A673 (cell line): ENCODE data around the gene ZDHHC7. TPM values are rescaled to one million over a fixed set of nuclear protein-coding genes. Genes with fewer than 3 reads are reported as not detected.
"Not testable (repeated sequence)": the region's sequence is repeated elsewhere in the genome, so short reads cannot be mapped to it uniquely, and the experiment has no call there.

Experiments
- BruUV-seq: library from RNA; stranded (reverse); fragments of 400-500 nt; replicated peaks from 2 replicates; lab custom pipeline; 2021; lab: Mats Ljungman, UMichigan
- CTCF ChIA-PET: fragments of 300-600 bp; sonication (Branson Sonifier 250); formaldehyde crosslinking; loops from one replicate; lab custom pipeline; 2022; ENCODE audit warnings: antibody characterized with exemption; lab: Charles Lee
- POLR2A ChIA-PET: fragments of 300-600 bp; sonication (Branson Sonifier 250); formaldehyde crosslinking; loops from one replicate; lab custom pipeline; 2022; ENCODE audit warnings: antibody characterized with exemption; ENCODE audit not compliant: low non-redundant PET; lab: Charles Lee
- DNase-seq: peaks from one replicate; pipeline ENCODE4 v3.0.0-alpha.2; 2015; ENCODE audit warnings: low spot score
- H3K27ac ChIP-seq: fragments of 200-600 bp; sonication (generic); 2 replicates; pipeline ENCODE4 v1.5.1; 2016; ENCODE audit warnings: mixed run types, low read depth, mild to moderate bottlenecking, mixed read lengths, antibody characterized with exemption, low read length; ENCODE audit not compliant: poor library complexity, severe bottlenecking
- H3K27me3 ChIP-seq: fragments of 200-600 bp; sonication (generic); replicated peaks from 2 replicates; pipeline ENCODE4 v1.6.1; 2017; ENCODE audit warnings: mixed run types, low read depth, mild to moderate bottlenecking, mixed read lengths, antibody characterized with exemption, low read length; ENCODE audit not compliant: insufficient read depth, poor library complexity
- H3K36me3 ChIP-seq: fragments of 200-600 bp; sonication (generic); 2 replicates; pipeline ENCODE4 v1.6.1; 2016; ENCODE audit warnings: mixed run types, mild to moderate bottlenecking, mixed read lengths, antibody characterized with exemption, low read length; ENCODE audit not compliant: insufficient read depth, poor library complexity, severe bottlenecking
- H3K4me1 ChIP-seq: fragments of 200-600 bp; sonication (generic); 2 replicates; pipeline ENCODE4 v1.6.1; 2017; ENCODE audit warnings: mixed run types, mild to moderate bottlenecking, mixed read lengths, antibody characterized with exemption, low read length; ENCODE audit not compliant: insufficient read depth, poor library complexity, severe bottlenecking
- H3K4me3 ChIP-seq: fragments of 200-600 bp; sonication (generic); 2 replicates; pipeline ENCODE4 v1.5.1; 2016; ENCODE audit warnings: low read depth, mixed run types, mild to moderate bottlenecking, mixed read lengths, low read length; ENCODE audit not compliant: poor library complexity, severe bottlenecking
- H3K9me3 ChIP-seq: fragments of 200-600 bp; sonication (generic); 2 replicates; pipeline ENCODE4 v1.6.1; 2016; ENCODE audit warnings: mixed run types, low read depth, mild to moderate bottlenecking, mixed read lengths, antibody characterized with exemption, low read length; ENCODE audit not compliant: poor library complexity, severe bottlenecking
- CTCF ChIP-seq: fragments of 300-800, 200-600 bp; sonication (generic); conservative IDR thresholded peaks from 2 replicates; pipeline ENCODE4 v1.5.1; 2017; ENCODE audit warnings: low read depth, mild to moderate bottlenecking, antibody characterized with exemption, low read length, moderate library complexity, mixed read lengths
- EZH2 ChIP-seq: fragments of 200-600 bp; sonication (generic); IDR thresholded peaks from 2 replicates; pipeline ENCODE4 v1.6.1; 2017; ENCODE audit warnings: borderline replicate concordance, low read depth, mild to moderate bottlenecking, mixed read lengths, antibody characterized with exemption, low read length; ENCODE audit not compliant: poor library complexity, severe bottlenecking
- intact Hi-C: fragments of 100-400 bp; cut with micrococcal nuclease; formaldehyde crosslinking; loops from one replicate; pipeline ENCODE4 v1.10.0; 2022; ENCODE audit not compliant: unreplicated experiment
- total RNA-seq: library from RNA; stranded (reverse); gene quantifications from 2 replicates; pipeline ENCODE4 v1.2.3, GENCODE V29; 2021

ZDHHC7 gene
- total RNA-seq, 1 experiment from 2014 or later = 43.5 TPM

GRCh38 chr16:85054948-85055492 is 43.7 kb upstream of the ZDHHC7 start:
- ChIA-PET POLR2A (no interaction called here), CTCF (interaction anchor here (0.7 kb wide), 1 partner anchor 17 kb away, joined by 3 read pairs; no protein-coding TSS in a partner anchor)
- BruUV-seq = no TSS peak
- DNase-seq = no peak
- TF ChIP-seq CTCF (no peak), EZH2 (no peak)
- H3K9me3 ChIP-seq = no peaks in the 10 kb centered on the region
- H3K27me3 ChIP-seq = no peaks in the 10 kb centered on the region
- peaks cover 6% of the 10 kb centered on the region for H3K4me1 ChIP-seq
- H3K4me3 ChIP-seq = no peak overlapping the region
- H3K36me3 ChIP-seq = no peaks in the 10 kb centered on the region
- intact Hi-C loops = no loop called here
- no peak overlapping the region for H3K27ac ChIP-seq

- intact Hi-C loops, H3K9me3 ChIP-seq, DNase-seq, POLR2A ChIA-PET, H3K4me3 ChIP-seq, H3K27ac ChIP-seq, BruUV-seq, H3K36me3 ChIP-seq, H3K4me1 ChIP-seq, H3K27me3 ChIP-seq: not testable (repeated sequence)
- CTCF ChIA-PET = interaction anchor here (0.7 kb wide), 1 partner anchor 18 kb away, joined by 3 read pairs; no protein-coding TSS in a partner anchor
Observed at GRCh38 chr16:85054321-85054720, 43.0 kb upstream of the ZDHHC7 start.

DNA sequence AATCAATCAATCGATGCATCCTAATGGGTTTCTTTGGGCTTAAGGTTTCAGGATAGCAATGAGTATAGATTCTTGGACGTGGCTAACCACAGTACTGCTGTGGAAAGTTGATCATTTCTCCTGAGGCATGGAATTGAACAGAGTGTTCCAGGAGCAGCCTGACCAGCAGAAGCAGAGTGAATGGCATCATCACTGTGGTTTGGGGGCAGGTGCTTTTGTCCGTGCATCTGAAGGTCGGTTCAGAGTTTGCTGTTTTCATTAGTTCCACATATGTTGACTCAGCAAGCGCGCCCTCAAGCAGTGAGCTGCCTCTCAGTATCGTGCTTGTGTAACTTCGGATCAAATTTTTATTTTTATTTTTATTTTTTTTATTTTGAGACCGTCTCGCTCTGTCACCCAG is 41.2 kb upstream of the ZDHHC7 start:
- DNase-seq = no peak
- CTCF ChIA-PET = no interaction called here

More for the DNA sequence above, 41.2 kb upstream of the ZDHHC7 start:
- Histone ChIP-seq H3K9me3 (no peaks in the 10 kb centered on the region), H3K27ac (no peak overlapping the region), H3K36me3 (no peaks in the 10 kb centered on the region), H3K27me3 (no peaks in the 10 kb centered on the region), H3K4me1 (peaks cover 6% of the 10 kb centered on the region), H3K4me3 (no peak overlapping the region)
- POLR2A ChIA-PET = no interaction called here
- intact Hi-C loops = no loop called here
- no TSS peak for BruUV-seq
- TF ChIP-seq EZH2 = no peak
- no peak for TF ChIP-seq CTCF
